ENCODE data around the gene IL12RB1. TPM values are rescaled to one million over a fixed set of nuclear protein-coding genes. Genes with fewer than 3 reads are reported as not detected.
"Not testable (repeated sequence)": the region's sequence is repeated elsewhere in the genome, so short reads cannot be mapped to it uniquely, and the experiment has no call there.

The IL12RB1 gene
- total and polyA plus RNA-seq, 4 donors = 0.40 to 0.93 (median 0.58) TPM

- no peak overlapping the region for H3K4me3 ChIP-seq (ENCODE audit: low read depth, low read length)
- WGBS (ENCODE audit: insufficient coverage) = 64% methylated on average over 2 of the region's 6 CpGs
- no peak overlapping the region for H3K27ac ChIP-seq (ENCODE audit: low read depth, low read length)
- peaks cover 24% of the 10 kb centered on the region for H3K4me1 ChIP-seq (ENCODE audit: control insufficient read depth, insufficient read depth, low read length)
- H3K9me3 ChIP-seq (ENCODE audit: control insufficient read depth, insufficient read depth, low read length) = no peaks in the 10 kb centered on the region
- peaks cover 15% of the 10 kb centered on the region for H3K27me3 ChIP-seq (ENCODE audit: control insufficient read depth, insufficient read depth, low read length)
- DNase-seq (ENCODE audit: low read depth in 4 of 6, low spot score in 6 of 6) = no peak
- no peaks in the 10 kb centered on the region for H3K36me3 ChIP-seq (ENCODE audit: control insufficient read depth, insufficient read depth, low read length)
Measured at GRCh38 chr19:18093439-18094161, 6.9 kb upstream of the IL12RB1 start.

GRCh38 chr19:18091217-18091608 lies 4.5 kb upstream of the IL12RB1 start:
- WGBS (ENCODE audit: insufficient coverage) = 61% methylated on average over 5 of the region's 12 CpGs
- Histone ChIP-seq H3K4me3 (ENCODE audit: low read depth, low read length) (no peak overlapping the region), H3K36me3 (ENCODE audit: control insufficient read depth, insufficient read depth, low read length) (no peaks in the 10 kb centered on the region), H3K9me3 (ENCODE audit: control insufficient read depth, insufficient read depth, low read length) (no peaks in the 10 kb centered on the region), H3K27me3 (ENCODE audit: control insufficient read depth, insufficient read depth, low read length) (peaks cover 2% of the 10 kb centered on the region), H3K27ac (ENCODE audit: low read depth, low read length) (no peak overlapping the region), H3K4me1 (ENCODE audit: control insufficient read depth, insufficient read depth, low read length) (peaks cover 15% of the 10 kb centered on the region)
- DNase-seq (ENCODE audit: low read depth in 4 of 6, low spot score in 6 of 6) = no peak

GRCh38 chr19:18090545-18091216 lies 3.9 kb upstream of the IL12RB1 start:
- 57% methylated on average over 6 of the region's 12 CpGs for WGBS (ENCODE audit: insufficient coverage)

GRCh38 chr19:18089726-18090125 lies 3.0 kb upstream of the IL12RB1 start:
- Histone ChIP-seq H3K36me3 (ENCODE audit: control insufficient read depth, insufficient read depth, low read length) (no peaks in the 10 kb centered on the region), H3K27ac (ENCODE audit: low read depth, low read length) (no peak overlapping the region), H3K27me3 (ENCODE audit: control insufficient read depth, insufficient read depth, low read length) (no peaks in the 10 kb centered on the region), H3K9me3 (ENCODE audit: control insufficient read depth, insufficient read depth, low read length) (no peaks in the 10 kb centered on the region), H3K4me3 (ENCODE audit: low read depth, low read length) (no peak overlapping the region), H3K4me1 (ENCODE audit: control insufficient read depth, insufficient read depth, low read length) (peaks cover 15% of the 10 kb centered on the region)
- DNase-seq (ENCODE audit: low read depth in 4 of 6, low spot score in 6 of 6) = no peak
- WGBS (ENCODE audit: insufficient coverage) = 53% methylated on average over 5 of the region's 5 CpGs

More at GRCh38 chr19:18090545-18091216, 3.9 kb upstream of the IL12RB1 start:
- H3K9me3 ChIP-seq (ENCODE audit: control insufficient read depth, insufficient read depth, low read length) = no peaks in the 10 kb centered on the region
- H3K27me3 ChIP-seq (ENCODE audit: control insufficient read depth, insufficient read depth, low read length) = peaks cover under 1% of the 10 kb centered on the region
- H3K4me1 ChIP-seq (ENCODE audit: control insufficient read depth, insufficient read depth, low read length) = peaks cover 15% of the 10 kb centered on the region
- H3K36me3 ChIP-seq (ENCODE audit: control insufficient read depth, insufficient read depth, low read length) = no peaks in the 10 kb centered on the region
- H3K27ac ChIP-seq (ENCODE audit: low read depth, low read length) = no peak overlapping the region
- no peak for DNase-seq (ENCODE audit: low read depth in 4 of 6, low spot score in 6 of 6)
- no peak overlapping the region for H3K4me3 ChIP-seq (ENCODE audit: low read depth, low read length)

GRCh38 chr19:18089096-18089541 lies 2.4 kb upstream of the IL12RB1 start:
- peaks cover 15% of the 10 kb centered on the region for H3K4me1 ChIP-seq (ENCODE audit: control insufficient read depth, insufficient read depth, low read length)
- H3K9me3 ChIP-seq (ENCODE audit: control insufficient read depth, insufficient read depth, low read length); H3K27ac ChIP-seq (ENCODE audit: low read depth, low read length); H3K27me3 ChIP-seq (ENCODE audit: control insufficient read depth, insufficient read depth, low read length); H3K36me3 ChIP-seq (ENCODE audit: control insufficient read depth, insufficient read depth, low read length); DNase-seq (ENCODE audit: low read depth in 4 of 6, low spot score in 6 of 6); H3K4me3 ChIP-seq (ENCODE audit: low read depth, low read length): not testable (repeated sequence)
- 86% methylated on average over 9 of the region's 11 CpGs for WGBS (ENCODE audit: insufficient coverage)

GRCh38 chr19:18085702-18086457 lies 854 bp downstream of the IL12RB1 start:
- Histone ChIP-seq H3K27me3 (ENCODE audit: control insufficient read depth, insufficient read depth, low read length) (peaks cover 2% of the 10 kb centered on the region), H3K4me3 (ENCODE audit: low read depth, low read length) (no peak overlapping the region), H3K4me1 (ENCODE audit: control insufficient read depth, insufficient read depth, low read length) (peaks cover 10% of the 10 kb centered on the region), H3K27ac (ENCODE audit: low read depth, low read length) (no peak overlapping the region), H3K9me3 (ENCODE audit: control insufficient read depth, insufficient read depth, low read length) (no peaks in the 10 kb centered on the region), H3K36me3 (ENCODE audit: control insufficient read depth, insufficient read depth, low read length) (no peaks in the 10 kb centered on the region)
- no peak for DNase-seq (ENCODE audit: low read depth in 4 of 6, low spot score in 6 of 6)
- 95% methylated on average over 4 of the region's 8 CpGs for WGBS (ENCODE audit: insufficient coverage)

- H3K9me3 ChIP-seq (ENCODE audit: control insufficient read depth, insufficient read depth, low read length) = no peaks in the 10 kb centered on the region
- WGBS (ENCODE audit: insufficient coverage) = 77% methylated on average over 8 of the region's 8 CpGs
- DNase-seq (ENCODE audit: low read depth in 4 of 6, low spot score in 6 of 6) = no peak
- no peak overlapping the region for H3K27ac ChIP-seq (ENCODE audit: low read depth, low read length)
- H3K36me3 ChIP-seq (ENCODE audit: control insufficient read depth, insufficient read depth, low read length) = no peaks in the 10 kb centered on the region
- no peak overlapping the region for H3K4me3 ChIP-seq (ENCODE audit: low read depth, low read length)
- peaks cover 2% of the 10 kb centered on the region for H3K27me3 ChIP-seq (ENCODE audit: control insufficient read depth, insufficient read depth, low read length)
- H3K4me1 ChIP-seq (ENCODE audit: control insufficient read depth, insufficient read depth, low read length) = no peaks in the 10 kb centered on the region
Measured at GRCh38 chr19:18083929-18084684, 2.6 kb downstream of the IL12RB1 start.

GRCh38 chr19:18074192-18074591 lies 12.5 kb downstream of the IL12RB1 start:
- no peaks in the 10 kb centered on the region for H3K9me3 ChIP-seq (ENCODE audit: control insufficient read depth, insufficient read depth, low read length)
- 68% methylated on average over 6 of the region's 9 CpGs for WGBS (ENCODE audit: insufficient coverage)
- H3K27me3 ChIP-seq (ENCODE audit: control insufficient read depth, insufficient read depth, low read length) = peaks cover 2% of the 10 kb centered on the region
- no peaks in the 10 kb centered on the region for H3K4me1 ChIP-seq (ENCODE audit: control insufficient read depth, insufficient read depth, low read length)
- H3K4me3 ChIP-seq (ENCODE audit: low read depth, low read length) = no peak overlapping the region
- DNase-seq (ENCODE audit: low read depth in 4 of 6, low spot score in 6 of 6) = no peak
- H3K27ac ChIP-seq (ENCODE audit: low read depth, low read length) = no peak overlapping the region
- no peaks in the 10 kb centered on the region for H3K36me3 ChIP-seq (ENCODE audit: control insufficient read depth, insufficient read depth, low read length)

- no peak for DNase-seq (ENCODE audit: low read depth in 4 of 6, low spot score in 6 of 6)
- no peaks in the 10 kb centered on the region for H3K36me3 ChIP-seq (ENCODE audit: control insufficient read depth, insufficient read depth, low read length)
- H3K27ac ChIP-seq (ENCODE audit: low read depth, low read length) = no peak overlapping the region
- H3K4me1 ChIP-seq (ENCODE audit: control insufficient read depth, insufficient read depth, low read length) = no peaks in the 10 kb centered on the region
- H3K27me3 ChIP-seq (ENCODE audit: control insufficient read depth, insufficient read depth, low read length) = peaks cover 2% of the 10 kb centered on the region
- 83% methylated on average over 1 of the region's 4 CpGs for WGBS (ENCODE audit: insufficient coverage)
- no peak overlapping the region for H3K4me3 ChIP-seq (ENCODE audit: low read depth, low read length)
- no peaks in the 10 kb centered on the region for H3K9me3 ChIP-seq (ENCODE audit: control insufficient read depth, insufficient read depth, low read length)
Measured at GRCh38 chr19:18073197-18073596, 13.5 kb downstream of the IL12RB1 start.

Measured in spinal cord (tissue), 10 donors.